Thymus (tissue), 11 donors: Measurements from ENCODE around the gene UGT1A4. TPM values are rescaled to one million over a fixed set of nuclear protein-coding genes. Genes with fewer than 3 reads are reported as not detected.
"Not testable (repeated sequence)": the region's sequence is repeated elsewhere in the genome, so short reads cannot be mapped to it uniquely, and the experiment has no call there.

ENCODE experiments used
- DNase-seq, 9 donors: peaks; one replicate each; pipeline ENCODE4 v3.0.0-alpha.2; 2013; ENCODE audit warnings: low spot score in 9 of 9, low read depth in 6 of 9, missing footprints in 1 of 9
- H3K27ac ChIP-seq, 2 donors: one replicate each; pipeline ENCODE4 v1.5.1; 2013; ENCODE audit warnings: control low read depth in 1 of 2, low read depth in 1 of 2, low read length in 1 of 2, mild to moderate bottlenecking in 1 of 2, moderate library complexity in 1 of 2
- H3K27me3 ChIP-seq, 2 donors: one replicate each; pipeline ENCODE4 v1.5.1; 2013; ENCODE audit warnings: low read length in 1 of 2; ENCODE audit not compliant: control insufficient read depth in 2 of 2, insufficient read depth in 1 of 2
- H3K36me3 ChIP-seq, 2 donors: one replicate each; pipeline ENCODE4 v1.5.1; 2013; ENCODE audit warnings: low read length in 1 of 2, mild to moderate bottlenecking in 1 of 2, moderate library complexity in 1 of 2; ENCODE audit not compliant: control insufficient read depth in 2 of 2, insufficient read depth in 2 of 2
- H3K4me1 ChIP-seq, 2 donors: one replicate each; pipeline ENCODE4 v1.5.1; 2013; ENCODE audit warnings: low read length in 2 of 2; ENCODE audit not compliant: control insufficient read depth in 2 of 2, insufficient read depth in 2 of 2
- H3K4me3 ChIP-seq, 2 donors: one replicate each; pipeline ENCODE4 v1.5.1; 2013; ENCODE audit warnings: low read length in 2 of 2, control low read depth in 1 of 2, mild to moderate bottlenecking in 1 of 2
- H3K9me3 ChIP-seq, 2 donors: one replicate each; pipeline ENCODE4 v1.5.1; 2013; ENCODE audit warnings: low read length in 1 of 2, mild to moderate bottlenecking in 1 of 2; ENCODE audit not compliant: control insufficient read depth in 2 of 2, insufficient read depth in 1 of 2
- whole genome bisulfite sequencing: extraction: QIAGEN DNeasy Blood & Tissue Kit; methylation state at CpG from one replicate; pipeline ENCODE4 v1.1.7; 2013; 5-methylcytosine and 5-hydroxymethylcytosine counted together
- polyA plus RNA-seq: library from polyadenylated mRNA; stranded (reverse); fragments of 200-250 nt; gene quantifications from one replicate; pipeline ENCODE4 v1.2.3, GENCODE V29; 2013
- total RNA-seq: library from RNA; stranded (reverse); fragments of 120-200 nt; gene quantifications from one replicate; pipeline ENCODE4 v1.2.4, GENCODE V29; 2013
- donor health status: healthy.

Gene UGT1A4
- total and polyA plus RNA-seq, 2 donors = 0.09 to 0.34 TPM

- Histone ChIP-seq H3K9me3 (no peaks in the 10 kb centered on the region), H3K27ac (no peak overlapping the region), H3K4me3 (no peak overlapping the region), H3K36me3 (no peaks in the 10 kb centered on the region), H3K4me1 (no peaks in the 10 kb centered on the region), H3K27me3 (peaks cover 0 to 2% of the 10 kb centered on the region in 2 donors)
- WGBS = 97% methylated on average over 45 of the region's 46 CpGs
- DNase-seq = no peak
Observed at GRCh38 chr2:233743464-233744259, 25.1 kb downstream of the UGT1A4 start.

- H3K9me3 ChIP-seq = no peaks in the 10 kb centered on the region
- no peak overlapping the region for H3K4me3 ChIP-seq
- H3K4me1 ChIP-seq = no peaks in the 10 kb centered on the region
- peaks cover 0 to 2% of the 10 kb centered on the region in 2 donors for H3K27me3 ChIP-seq
- 92% methylated on average over 5 of the region's 5 CpGs for WGBS
- DNase-seq = no peak
- no peaks in the 10 kb centered on the region for H3K36me3 ChIP-seq
- H3K27ac ChIP-seq = no peak overlapping the region
Observed at GRCh38 chr2:233745073-233745755, 26.7 kb downstream of the UGT1A4 start.

- DNase-seq, H3K27ac ChIP-seq, H3K36me3 ChIP-seq, H3K27me3 ChIP-seq, H3K9me3 ChIP-seq, H3K4me1 ChIP-seq, H3K4me3 ChIP-seq: not testable (repeated sequence)
- 95% methylated on average over 2 of the region's 2 CpGs for WGBS
Observed at GRCh38 chr2:233745838-233746237, 27.3 kb downstream of the UGT1A4 start.

GRCh38 chr2:233746475-233747282 lies 28.1 kb downstream of the UGT1A4 start:
- H3K4me1 ChIP-seq = no peaks in the 10 kb centered on the region
- H3K27ac ChIP-seq = no peak overlapping the region
- WGBS = 80% methylated on average over 10 of the region's 10 CpGs
- no peaks in the 10 kb centered on the region for H3K36me3 ChIP-seq
- H3K9me3 ChIP-seq = peaks cover 0 to 9% of the 10 kb centered on the region in 2 donors
- H3K4me3 ChIP-seq = no peak overlapping the region
- DNase-seq = no peak
- peaks cover 0 to 2% of the 10 kb centered on the region in 2 donors for H3K27me3 ChIP-seq

- WGBS = 90% methylated on average over 6 of the region's 6 CpGs
- no peak overlapping the region for H3K4me3 ChIP-seq
Observed at GRCh38 chr2:233747283-233747544, 28.7 kb downstream of the UGT1A4 start.

GRCh38 chr2:233750689-233751088 lies 32.2 kb downstream of the UGT1A4 start:
- not testable (repeated sequence) for H3K27ac ChIP-seq, H3K9me3 ChIP-seq, H3K36me3 ChIP-seq, DNase-seq, H3K27me3 ChIP-seq, H3K4me1 ChIP-seq, H3K4me3 ChIP-seq
- WGBS = 89% methylated on average over 2 of the region's 2 CpGs

More at GRCh38 chr2:233747283-233747544, 28.7 kb downstream of the UGT1A4 start:
- no peaks in the 10 kb centered on the region for H3K4me1 ChIP-seq
- peaks cover 0 to 2% of the 10 kb centered on the region in 2 donors for H3K27me3 ChIP-seq
- H3K36me3 ChIP-seq = no peaks in the 10 kb centered on the region
- H3K27ac ChIP-seq = no peak overlapping the region
- peaks cover 0 to 9% of the 10 kb centered on the region in 2 donors for H3K9me3 ChIP-seq
- no peak for DNase-seq

GRCh38 chr2:233751212-233752009 lies 32.9 kb downstream of the UGT1A4 start:
- not testable (repeated sequence) for H3K36me3 ChIP-seq, H3K4me3 ChIP-seq, H3K27ac ChIP-seq, H3K27me3 ChIP-seq, H3K4me1 ChIP-seq, DNase-seq, H3K9me3 ChIP-seq
- WGBS = 82% methylated on average over 2 of the region's 2 CpGs

GRCh38 chr2:233754872-233755611 lies 36.5 kb downstream of the UGT1A4 start:
- Histone ChIP-seq H3K4me3 (no peak overlapping the region), H3K27ac (no peak overlapping the region), H3K9me3 (peaks cover 0 to 9% of the 10 kb centered on the region in 2 donors), H3K27me3 (no peaks in the 10 kb centered on the region), H3K36me3 (no peaks in the 10 kb centered on the region), H3K4me1 (no peaks in the 10 kb centered on the region)
- DNase-seq = no peak
- 94% methylated on average over 44 of the region's 44 CpGs for WGBS
